T-helper 1 cell treated with Interleukin-12 subunit alpha and Interleukin-12 subunit beta and Interleukin-4 antibody, amounts not matched to agents 30 μg/mL and 1 μg/mL, for 36 hours (primary cell): ENCODE results near the gene DMD.
"Not testable (repeated sequence)": the region's sequence is repeated elsewhere in the genome, so short reads cannot be mapped to it uniquely, and the experiment has no call there.

ENCODE experiments used
- H3K27ac Mint-ChIP-seq: one replicate; pipeline ENCODE4 v1.8.0; 2021; ENCODE audit warnings: mild to moderate bottlenecking, mixed read lengths
- H3K27me3 Mint-ChIP-seq: one replicate; pipeline ENCODE4 v1.8.0; 2021; ENCODE audit warnings: low read depth, mixed read lengths
- H3K36me3 Mint-ChIP-seq: one replicate; pipeline ENCODE4 v1.8.0; 2021; ENCODE audit warnings: low read depth, mixed read lengths
- H3K4me1 Mint-ChIP-seq: one replicate; pipeline ENCODE4 v1.8.0; 2021; ENCODE audit warnings: low read depth, mixed read lengths
- H3K4me3 Mint-ChIP-seq: one replicate; pipeline ENCODE4 v1.8.0; 2021; ENCODE audit warnings: mild to moderate bottlenecking, moderate library complexity, mixed read lengths
- H3K9me3 Mint-ChIP-seq: one replicate; pipeline ENCODE4 v1.8.0; 2021; ENCODE audit warnings: mixed read lengths

The DMD gene

DNA sequence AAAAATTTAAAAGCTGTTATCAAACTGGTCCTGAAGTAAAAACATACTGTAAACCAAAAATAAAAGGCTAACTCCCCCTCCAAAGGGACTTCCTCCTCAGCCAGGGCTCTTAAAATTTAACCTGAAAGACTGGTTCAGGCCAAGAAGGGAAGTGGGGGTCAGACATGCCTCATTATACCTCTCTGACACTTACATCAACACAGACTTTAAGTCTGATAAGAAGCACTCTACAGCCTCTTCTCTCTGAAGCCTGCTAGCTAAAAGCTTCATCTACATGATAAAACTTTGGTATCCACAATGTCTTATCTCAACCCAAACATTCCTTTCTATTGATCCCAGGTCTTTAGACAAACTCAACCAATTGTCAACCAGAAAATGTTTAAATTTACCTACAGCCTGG is 682.9 kb downstream of the DMD start:
- not testable (repeated sequence) for H3K4me1 Mint-ChIP-seq, H3K36me3 Mint-ChIP-seq, H3K9me3 Mint-ChIP-seq, H3K4me3 Mint-ChIP-seq, H3K27ac Mint-ChIP-seq, H3K27me3 Mint-ChIP-seq

DNA sequence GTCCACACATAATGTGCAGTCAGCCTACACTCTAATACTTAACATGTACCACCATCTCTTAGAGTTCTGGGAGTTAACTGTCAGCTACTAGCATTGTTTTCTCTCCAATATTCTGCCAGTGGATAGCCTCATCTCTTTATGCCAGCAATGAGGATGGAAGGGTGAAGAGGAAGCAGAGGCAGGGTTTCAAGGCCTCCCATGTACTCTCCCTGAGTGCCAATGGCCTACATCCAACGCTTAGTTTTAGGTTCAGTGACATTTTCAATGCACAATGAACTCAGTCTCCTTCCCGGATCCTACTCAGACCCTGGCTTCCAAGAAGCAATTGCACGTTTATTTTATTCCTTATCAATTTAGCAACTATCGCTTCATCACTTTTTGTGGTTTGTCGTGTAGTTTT is 686.1 kb downstream of the DMD start:
- Mint-ChIP-seq H3K4me1 (no peaks in the 10 kb centered on the region), H3K4me3 (no peak overlapping the region), H3K27me3 (no peaks in the 10 kb centered on the region), H3K9me3 (no peaks in the 10 kb centered on the region), H3K36me3 (no peaks in the 10 kb centered on the region), H3K27ac (no peak overlapping the region)

DNA sequence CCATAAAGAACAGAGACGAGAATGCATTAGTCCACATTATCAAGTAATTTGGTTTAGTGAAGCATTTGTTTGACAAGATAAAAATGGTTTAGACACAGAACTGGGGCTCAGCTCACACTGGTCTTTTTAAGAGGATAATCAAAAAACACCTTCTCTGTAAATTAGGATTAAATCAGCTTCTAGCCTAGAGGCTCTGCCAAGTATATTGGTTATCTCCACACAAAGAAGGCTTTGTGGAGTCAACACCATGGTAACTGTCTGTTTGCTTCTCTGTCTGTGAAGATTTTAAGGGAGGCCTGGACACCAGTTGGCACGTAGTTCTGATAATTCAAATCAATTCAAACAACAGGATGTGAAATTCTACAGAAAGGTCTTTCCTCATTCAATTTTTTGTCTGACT is 687.0 kb downstream of the DMD start:
- no peaks in the 10 kb centered on the region for H3K36me3 Mint-ChIP-seq

DNA sequence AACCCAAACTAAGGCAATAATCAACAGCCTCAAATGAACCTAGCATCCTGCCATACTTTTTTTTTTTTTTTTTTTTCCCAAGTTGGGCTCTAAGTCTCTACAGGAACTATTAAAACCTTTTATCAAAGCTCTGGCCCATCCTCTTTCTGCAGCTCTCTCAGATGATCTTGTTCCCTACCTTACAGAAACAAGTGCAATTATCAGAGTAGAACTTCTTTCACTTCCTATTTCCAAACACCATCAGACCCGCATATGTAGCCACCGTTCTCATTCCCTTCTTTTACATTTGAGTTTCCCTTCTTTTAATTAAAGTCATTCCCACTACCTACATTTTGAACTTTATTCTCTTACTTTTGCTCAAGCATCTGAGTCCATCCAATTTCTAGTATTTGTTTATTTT is 690.6 kb downstream of the DMD start:
- no peak overlapping the region for H3K4me3 Mint-ChIP-seq
- no peaks in the 10 kb centered on the region for H3K9me3 Mint-ChIP-seq
- no peaks in the 10 kb centered on the region for H3K27me3 Mint-ChIP-seq
- no peak overlapping the region for H3K27ac Mint-ChIP-seq
- no peaks in the 10 kb centered on the region for H3K4me1 Mint-ChIP-seq
- no peaks in the 10 kb centered on the region for H3K36me3 Mint-ChIP-seq

More for the DNA sequence above, 687.0 kb downstream of the DMD start:
- Mint-ChIP-seq H3K27ac (no peak overlapping the region), H3K9me3 (no peaks in the 10 kb centered on the region), H3K4me3 (no peak overlapping the region), H3K27me3 (no peaks in the 10 kb centered on the region), H3K4me1 (no peaks in the 10 kb centered on the region)

DNA sequence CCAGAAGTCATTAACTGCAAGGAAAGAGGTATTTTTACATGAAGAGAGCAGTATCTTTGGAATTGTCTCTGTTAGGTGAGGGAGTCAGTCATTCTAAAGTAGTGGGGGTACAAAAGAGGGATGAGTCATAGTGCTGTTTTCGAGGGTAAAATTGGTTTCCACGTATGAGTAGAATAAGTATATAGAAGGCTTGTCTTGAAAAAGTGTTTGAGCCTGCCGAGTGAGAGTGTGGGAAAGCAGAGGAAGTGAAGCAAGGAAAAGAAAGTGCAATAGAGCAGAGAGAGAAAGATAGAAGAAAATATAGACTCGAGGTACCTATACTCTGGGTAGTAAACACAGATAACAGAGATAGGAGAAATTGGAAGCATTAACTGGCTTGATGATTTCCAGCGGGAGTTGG is 696.4 kb downstream of the DMD start:
- Mint-ChIP-seq H3K27ac (no peak overlapping the region), H3K27me3 (no peaks in the 10 kb centered on the region), H3K9me3 (no peaks in the 10 kb centered on the region), H3K36me3 (no peaks in the 10 kb centered on the region), H3K4me1 (no peaks in the 10 kb centered on the region), H3K4me3 (no peak overlapping the region)

DNA sequence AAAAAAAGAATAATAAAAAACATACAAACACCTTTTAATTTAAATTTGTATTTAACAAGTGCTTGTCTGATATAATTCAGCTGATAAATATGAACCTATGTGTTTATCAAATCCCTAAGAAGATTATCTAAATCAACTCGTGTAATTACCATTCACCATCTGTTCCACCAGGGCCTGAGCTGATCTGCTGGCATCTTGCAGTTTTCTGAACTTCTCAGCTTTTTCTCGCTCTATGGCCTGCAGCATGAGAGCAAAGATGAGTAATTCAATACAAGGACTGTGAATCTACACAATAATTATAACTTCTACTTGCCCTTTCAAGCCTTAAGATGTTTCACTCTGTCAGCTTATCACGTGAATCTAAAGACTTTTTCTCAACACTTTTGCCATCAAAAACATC is 709.7 kb downstream of the DMD start:
- Mint-ChIP-seq H3K4me1 (no peaks in the 10 kb centered on the region), H3K9me3 (no peaks in the 10 kb centered on the region), H3K27me3 (no peaks in the 10 kb centered on the region), H3K4me3 (no peak overlapping the region), H3K36me3 (no peaks in the 10 kb centered on the region), H3K27ac (no peak overlapping the region)

DNA sequence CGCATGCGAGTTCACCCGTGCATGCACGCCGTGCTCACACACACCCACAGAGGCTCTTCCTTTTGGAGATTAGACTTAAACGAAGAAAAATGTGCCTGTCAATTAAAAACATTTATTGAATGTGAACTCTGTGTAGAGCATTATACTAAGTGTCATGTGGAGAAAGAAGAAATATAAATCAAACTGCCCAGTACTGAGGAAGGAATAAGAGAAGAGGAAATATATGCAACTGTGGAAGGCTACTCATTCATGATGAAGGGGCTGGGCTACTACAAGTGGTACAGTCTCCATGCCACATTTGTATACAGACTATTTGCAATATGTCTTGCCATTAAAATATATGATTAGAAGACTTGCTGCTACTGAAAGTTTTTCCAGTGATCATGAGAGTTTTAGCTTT is 714.7 kb downstream of the DMD start:
- H3K27me3 Mint-ChIP-seq = no peaks in the 10 kb centered on the region
- no peaks in the 10 kb centered on the region for H3K36me3 Mint-ChIP-seq
- no peaks in the 10 kb centered on the region for H3K4me1 Mint-ChIP-seq
- no peak overlapping the region for H3K27ac Mint-ChIP-seq
- H3K9me3 Mint-ChIP-seq = no peaks in the 10 kb centered on the region
- no peak overlapping the region for H3K4me3 Mint-ChIP-seq

DNA sequence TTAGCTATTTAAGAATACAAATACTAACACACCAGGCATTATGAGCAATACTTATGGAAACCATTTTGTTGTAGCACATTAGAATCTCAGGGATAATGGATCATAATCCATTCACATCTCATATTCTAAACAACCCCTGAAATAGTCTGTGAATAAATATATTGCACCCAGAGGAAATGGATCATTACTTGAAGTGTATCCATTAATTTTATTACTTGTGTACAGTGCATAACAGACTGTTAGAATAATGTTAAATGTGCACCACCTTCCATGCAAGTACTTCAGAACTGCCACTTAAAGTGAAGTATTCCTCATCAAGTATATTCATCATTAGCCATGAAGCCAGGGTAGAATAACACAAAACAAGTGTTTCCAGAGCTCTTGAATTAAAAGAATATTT is 715.5 kb downstream of the DMD start:
- Mint-ChIP-seq H3K4me1 (no peaks in the 10 kb centered on the region), H3K27ac (no peak overlapping the region), H3K9me3 (no peaks in the 10 kb centered on the region), H3K27me3 (no peaks in the 10 kb centered on the region), H3K4me3 (no peak overlapping the region), H3K36me3 (no peaks in the 10 kb centered on the region)

DNA sequence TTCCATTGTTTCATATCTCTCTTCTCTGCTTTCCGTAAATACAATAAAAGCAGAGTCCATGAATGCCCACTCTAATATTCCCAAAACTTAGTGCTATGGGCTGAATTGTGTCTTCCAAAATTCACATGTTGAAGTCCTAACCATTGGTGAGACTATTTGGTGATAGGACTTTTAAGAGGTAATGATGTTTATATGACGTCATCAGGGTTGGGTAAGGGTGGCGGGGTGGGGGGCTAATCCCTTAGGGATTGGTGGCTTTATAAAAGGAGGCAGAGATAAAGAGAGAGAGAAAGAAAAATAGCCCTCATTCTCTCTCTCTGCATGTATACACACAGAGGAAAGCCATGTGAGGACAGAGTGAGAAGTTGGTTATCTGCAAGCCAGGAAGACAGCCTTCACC is 722.2 kb downstream of the DMD start:
- Mint-ChIP-seq H3K4me1 (no peaks in the 10 kb centered on the region), H3K36me3 (no peaks in the 10 kb centered on the region), H3K4me3 (no peak overlapping the region), H3K9me3 (no peaks in the 10 kb centered on the region), H3K27me3 (no peaks in the 10 kb centered on the region), H3K27ac (no peak overlapping the region)

DNA sequence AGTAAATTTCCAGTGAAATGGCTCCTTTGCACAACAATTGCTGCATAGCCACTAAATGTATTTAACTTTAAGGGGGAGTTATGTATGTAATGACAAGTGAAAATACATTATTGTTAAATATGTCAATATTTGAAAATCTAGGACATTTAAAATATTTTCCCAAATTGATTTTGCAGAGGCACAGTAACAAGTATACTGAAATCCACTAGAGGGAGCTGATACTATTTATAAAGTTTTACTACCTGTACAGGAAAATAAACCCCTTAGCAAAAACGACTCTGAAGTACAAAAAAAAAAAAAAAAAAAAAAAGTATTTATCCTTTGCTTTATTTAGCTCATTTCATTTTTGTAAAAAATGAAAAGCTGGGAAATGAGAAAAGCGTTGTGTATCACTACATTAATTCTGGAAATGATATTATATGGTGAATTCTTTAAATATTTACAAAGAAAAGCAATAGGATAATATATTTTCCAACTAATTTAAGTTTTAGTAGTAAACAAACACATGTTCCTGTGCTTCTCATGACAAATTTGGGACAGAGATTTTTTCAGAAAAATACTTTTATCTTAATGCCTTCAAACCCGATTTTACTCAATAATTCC is 727.7 kb downstream of the DMD start:
- H3K4me1 Mint-ChIP-seq = no peaks in the 10 kb centered on the region
- no peak overlapping the region for H3K4me3 Mint-ChIP-seq
- H3K27me3 Mint-ChIP-seq = no peaks in the 10 kb centered on the region
- H3K27ac Mint-ChIP-seq = no peak overlapping the region
- H3K9me3 Mint-ChIP-seq = no peaks in the 10 kb centered on the region
- no peaks in the 10 kb centered on the region for H3K36me3 Mint-ChIP-seq

DNA sequence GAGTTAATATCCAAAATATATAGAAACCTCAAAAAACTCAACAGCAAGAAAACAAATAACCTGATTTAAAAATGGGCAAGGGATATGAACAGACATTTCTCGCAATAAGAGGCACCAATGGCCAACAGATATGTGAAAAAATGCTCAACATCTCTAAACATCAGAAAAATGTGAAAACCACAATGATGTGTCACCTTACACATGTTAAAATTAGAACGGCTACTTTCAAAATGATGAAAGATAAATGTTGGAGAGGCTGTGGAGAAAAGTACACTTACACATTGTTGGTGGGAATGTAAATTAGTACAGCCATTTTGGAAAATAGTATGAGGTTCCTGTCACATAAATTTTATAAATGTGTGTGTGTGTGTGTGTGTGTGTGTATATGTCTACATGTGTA is 731.3 kb downstream of the DMD start:
- H3K27me3 Mint-ChIP-seq = no peaks in the 10 kb centered on the region
- no peaks in the 10 kb centered on the region for H3K4me1 Mint-ChIP-seq
- H3K27ac Mint-ChIP-seq = no peak overlapping the region
- no peaks in the 10 kb centered on the region for H3K9me3 Mint-ChIP-seq
- no peak overlapping the region for H3K4me3 Mint-ChIP-seq
- no peaks in the 10 kb centered on the region for H3K36me3 Mint-ChIP-seq

DNA sequence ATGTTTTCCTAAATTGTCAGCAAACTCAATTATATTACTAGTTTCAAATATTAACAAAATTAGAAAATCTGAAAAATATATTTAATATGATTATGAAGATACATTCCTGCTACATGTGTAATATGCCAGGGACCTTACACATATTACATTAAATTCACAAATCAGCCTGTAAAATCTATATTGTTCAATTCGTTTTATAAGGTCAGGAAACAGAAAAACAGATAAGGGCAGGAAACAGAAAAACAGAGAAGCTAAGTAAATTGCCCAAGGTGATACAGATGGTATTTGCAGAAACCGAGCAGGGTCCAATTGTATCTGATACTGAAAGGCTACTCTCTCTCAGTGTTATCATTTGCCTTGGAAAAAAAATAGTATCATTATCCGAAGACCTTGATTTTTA is 739.0 kb downstream of the DMD start:
- Mint-ChIP-seq H3K4me3 (no peak overlapping the region), H3K4me1 (no peaks in the 10 kb centered on the region), H3K9me3 (no peaks in the 10 kb centered on the region), H3K27me3 (no peaks in the 10 kb centered on the region), H3K36me3 (no peaks in the 10 kb centered on the region), H3K27ac (no peak overlapping the region)

DNA sequence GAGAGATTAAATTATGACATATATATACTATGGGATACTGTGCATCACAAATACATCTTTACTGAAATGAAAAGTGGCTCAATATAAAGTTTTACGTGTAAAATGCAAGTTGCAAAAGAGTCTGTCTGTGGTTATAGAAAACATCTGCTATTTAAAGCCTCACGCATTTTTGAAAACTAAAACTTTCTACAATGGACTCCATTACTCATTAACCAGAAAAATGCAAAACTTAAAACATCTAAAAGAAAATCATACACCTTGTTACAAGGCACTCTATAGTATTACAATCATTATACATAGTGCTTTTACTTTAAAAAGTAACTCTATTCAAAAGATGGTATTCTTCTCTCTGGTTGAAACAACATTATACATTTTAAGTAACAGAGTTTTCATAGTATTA is 755.6 kb downstream of the DMD start:
- Mint-ChIP-seq H3K27me3 (no peaks in the 10 kb centered on the region), H3K9me3 (no peaks in the 10 kb centered on the region), H3K4me3 (no peak overlapping the region), H3K36me3 (no peaks in the 10 kb centered on the region), H3K27ac (no peak overlapping the region), H3K4me1 (no peaks in the 10 kb centered on the region)

DNA sequence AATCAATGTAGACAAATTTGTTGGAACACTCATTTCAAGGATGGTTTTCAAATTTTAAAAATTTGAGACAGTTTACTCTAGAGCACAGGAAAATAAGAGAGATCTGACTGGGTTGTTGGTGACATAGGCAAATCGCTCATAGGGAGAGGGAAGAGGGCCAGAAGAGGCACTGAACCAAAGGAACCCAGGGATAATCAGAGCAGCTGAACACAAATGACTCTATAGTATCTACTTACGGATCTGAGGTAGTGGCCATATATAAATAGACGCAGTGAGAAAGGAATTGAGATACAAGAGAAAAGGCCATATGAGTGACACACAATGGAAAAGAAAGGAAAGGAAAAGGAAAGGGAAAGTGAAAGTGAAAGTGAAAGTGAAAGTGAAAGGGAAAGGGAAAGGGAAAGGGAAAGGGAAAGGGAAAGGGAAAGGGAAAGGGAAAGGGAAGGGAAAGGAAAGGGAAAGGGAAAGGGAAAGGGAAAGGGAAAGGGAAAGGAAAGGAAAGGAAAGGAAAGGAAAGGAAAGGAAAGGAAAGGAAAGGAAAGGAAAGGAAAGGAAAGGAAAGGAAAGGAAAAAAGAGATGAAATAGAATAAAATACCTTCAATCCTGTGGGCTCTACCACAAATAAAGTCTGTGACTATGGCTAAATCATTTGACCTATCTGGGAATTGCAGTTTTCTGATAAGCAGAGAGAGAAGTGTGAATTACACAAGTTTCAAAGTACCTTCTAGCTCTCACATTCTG is 759.2 kb downstream of the DMD start:
- Mint-ChIP-seq H3K4me3 (no peak overlapping the region), H3K9me3 (no peaks in the 10 kb centered on the region), H3K36me3 (no peaks in the 10 kb centered on the region), H3K27me3 (no peaks in the 10 kb centered on the region), H3K4me1 (peaks cover 8% of the 10 kb centered on the region), H3K27ac (no peak overlapping the region)

DNA sequence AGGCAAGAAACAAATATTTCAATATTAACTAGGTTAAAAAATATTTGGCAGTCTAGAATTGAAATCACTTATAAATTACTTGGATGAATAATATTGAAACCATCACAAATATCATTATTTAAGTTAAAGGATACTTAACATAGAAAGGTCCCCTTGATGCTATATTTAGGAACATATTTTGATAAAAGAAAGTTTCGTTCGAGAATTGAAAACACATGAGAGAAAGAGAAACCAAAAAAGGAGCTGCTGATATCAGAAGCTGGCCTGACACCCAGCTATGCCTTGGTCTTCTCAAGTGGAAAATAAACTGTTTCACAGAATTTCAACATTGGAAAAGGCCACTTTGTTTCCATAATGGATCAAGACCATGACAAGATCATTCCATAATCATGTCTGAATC is 762.4 kb downstream of the DMD start:
- Mint-ChIP-seq H3K27ac (peak overlapping the region; percentile 75), H3K4me1 (peaks cover 17% of the 10 kb centered on the region), H3K27me3 (no peaks in the 10 kb centered on the region), H3K9me3 (peaks cover 5% of the 10 kb centered on the region), H3K36me3 (no peaks in the 10 kb centered on the region), H3K4me3 (peak overlapping the region; percentile 41)

DNA sequence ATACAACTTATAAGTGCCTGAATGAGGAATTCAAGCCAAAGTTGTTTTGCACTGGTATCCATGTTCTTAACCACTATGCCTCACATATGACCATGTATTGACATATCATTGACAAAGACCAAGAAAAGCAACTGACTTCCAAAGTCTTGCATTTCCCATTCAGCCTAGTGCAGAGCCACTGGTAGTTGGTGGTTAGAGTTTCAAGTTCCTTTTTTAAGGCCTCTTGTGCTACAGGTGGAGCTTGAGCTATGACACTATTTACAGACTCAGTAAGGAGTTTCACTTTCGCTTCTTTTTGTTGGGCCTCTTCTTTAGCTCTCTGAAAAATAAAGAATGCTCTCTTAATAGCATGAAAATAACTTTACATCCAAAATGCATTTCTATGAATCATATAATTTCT is 763.0 kb downstream of the DMD start:
- no peaks in the 10 kb centered on the region for H3K27me3 Mint-ChIP-seq
- peaks cover 17% of the 10 kb centered on the region for H3K4me1 Mint-ChIP-seq
- peaks cover 5% of the 10 kb centered on the region for H3K9me3 Mint-ChIP-seq
- H3K36me3 Mint-ChIP-seq = no peaks in the 10 kb centered on the region
- H3K4me3 Mint-ChIP-seq = no peak overlapping the region
- H3K27ac Mint-ChIP-seq = peak overlapping the region; percentile 75
